ENCODE results near the gene DMBX1.

The DMBX1 gene

DNA sequence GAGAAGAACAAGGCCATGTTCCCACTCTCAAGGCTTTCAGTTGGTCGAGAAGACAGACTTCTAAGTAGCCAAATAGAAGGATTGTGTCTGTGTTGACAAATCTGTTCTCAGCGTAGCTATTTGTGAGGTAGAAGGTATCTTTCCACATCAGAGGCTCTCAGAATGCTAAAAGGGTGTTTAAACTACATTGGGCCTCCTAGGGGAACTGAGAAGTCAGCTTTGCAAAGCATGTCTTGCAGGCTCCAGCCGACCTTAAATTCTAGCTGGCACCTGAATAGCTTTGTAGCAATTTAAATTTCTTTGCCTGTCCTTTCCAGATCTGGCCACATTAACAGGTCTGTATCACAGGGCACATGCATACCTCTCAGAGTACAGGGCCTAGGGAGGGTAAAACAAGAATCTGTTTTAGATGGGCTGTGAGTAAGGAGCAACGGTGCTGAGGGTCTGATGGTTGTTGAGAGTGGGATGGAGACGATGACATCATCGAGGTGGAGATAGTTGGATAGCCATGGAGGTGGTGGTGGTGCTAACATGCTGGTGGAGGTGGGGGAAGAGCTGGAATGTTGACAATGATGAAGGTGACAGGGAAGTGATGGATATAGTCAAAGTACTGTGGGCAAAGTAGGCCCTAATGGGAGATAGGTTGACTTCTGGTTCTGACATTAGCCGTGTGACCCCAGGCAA is 17.0 kb upstream of the DMBX1 start:
- Mint-ChIP-seq H3K36me3 (no peaks in the 10 kb centered on the region), H3K27ac (no peak overlapping the region), H3K9me3 (no peaks in the 10 kb centered on the region), H3K4me3 (no peak overlapping the region), H3K27me3 (peaks cover 13% of the 10 kb centered on the region), H3K4me1 (no peaks in the 10 kb centered on the region)

DNA sequence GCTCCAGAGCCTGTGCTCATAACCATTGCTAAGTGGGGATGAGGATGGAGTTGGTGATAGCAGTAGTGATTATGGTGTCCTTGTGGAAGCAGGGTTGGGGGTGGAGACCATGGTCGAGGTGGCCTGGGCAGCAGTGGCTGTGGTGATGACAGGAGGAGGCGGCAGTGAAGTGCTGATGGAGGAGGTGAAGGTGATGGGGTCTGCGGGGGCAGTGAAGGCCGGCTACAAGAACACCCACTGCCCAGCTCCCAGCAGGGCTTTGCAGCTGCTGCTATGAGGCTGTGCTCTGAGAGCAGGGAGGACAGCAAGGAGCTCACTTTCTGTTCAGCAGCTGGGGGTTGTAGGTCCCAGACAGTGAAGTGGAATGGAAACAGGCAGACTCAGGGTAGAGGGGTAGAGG is 15.6 kb upstream of the DMBX1 start:
- H3K27me3 Mint-ChIP-seq, result peaks cover 12% of the 10 kb centered on the region
- no peaks in the 10 kb centered on the region for H3K36me3 Mint-ChIP-seq
- H3K9me3 Mint-ChIP-seq, result no peaks in the 10 kb centered on the region
- H3K4me1 Mint-ChIP-seq, result no peaks in the 10 kb centered on the region
- H3K27ac Mint-ChIP-seq, result no peak overlapping the region
- H3K4me3 Mint-ChIP-seq, result no peak overlapping the region

DNA sequence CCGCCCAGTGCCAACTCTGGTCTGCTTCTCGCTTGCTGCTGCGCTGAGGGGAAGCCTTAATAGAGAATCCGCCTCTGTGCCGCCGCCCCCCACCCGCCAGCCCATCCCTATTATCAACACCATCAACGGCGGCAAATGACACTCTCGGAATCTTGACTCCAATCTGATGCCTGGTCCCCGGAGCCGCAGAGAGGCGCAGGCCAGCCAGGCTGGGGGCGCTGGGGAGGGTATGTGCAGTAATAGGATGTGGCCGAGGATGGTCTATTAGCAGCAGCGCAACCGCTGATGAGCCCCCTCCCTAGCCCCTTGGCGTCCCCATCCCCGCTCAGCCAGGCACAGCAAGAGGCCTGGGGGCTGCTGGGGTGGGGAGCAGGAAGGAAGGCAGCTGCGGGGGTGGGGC is 15.1 kb upstream of the DMBX1 start:
- Mint-ChIP-seq H3K36me3 (no peaks in the 10 kb centered on the region), H3K27me3 (peaks cover 12% of the 10 kb centered on the region), H3K9me3 (no peaks in the 10 kb centered on the region), H3K27ac (no peak overlapping the region), H3K4me3 (no peak overlapping the region), H3K4me1 (no peaks in the 10 kb centered on the region)

DNA sequence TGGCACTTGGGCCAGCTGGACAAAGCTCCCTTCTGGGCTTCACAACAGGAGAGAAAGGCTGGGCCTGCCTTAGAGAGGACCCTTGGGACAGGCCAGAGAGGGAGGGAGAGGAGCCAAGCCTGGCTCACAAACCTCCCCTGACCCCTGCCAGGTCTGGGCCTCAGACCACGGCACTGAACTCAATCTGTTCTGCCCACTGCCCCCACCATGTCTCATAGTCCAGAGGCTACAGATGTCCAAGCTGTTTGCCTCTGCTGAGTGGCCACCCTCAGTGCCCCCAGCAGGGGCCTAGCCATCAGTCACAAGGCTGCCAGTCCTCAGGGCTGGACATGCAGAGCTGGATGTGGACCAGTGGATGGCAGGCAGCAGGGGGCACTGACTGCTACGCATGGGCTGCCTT is 13.0 kb upstream of the DMBX1 start:
- Mint-ChIP-seq H3K9me3 (no peaks in the 10 kb centered on the region), H3K4me3 (no peak overlapping the region), H3K4me1 (no peaks in the 10 kb centered on the region), H3K27me3 (peaks cover 8% of the 10 kb centered on the region), H3K27ac (no peak overlapping the region), H3K36me3 (no peaks in the 10 kb centered on the region)

DNA sequence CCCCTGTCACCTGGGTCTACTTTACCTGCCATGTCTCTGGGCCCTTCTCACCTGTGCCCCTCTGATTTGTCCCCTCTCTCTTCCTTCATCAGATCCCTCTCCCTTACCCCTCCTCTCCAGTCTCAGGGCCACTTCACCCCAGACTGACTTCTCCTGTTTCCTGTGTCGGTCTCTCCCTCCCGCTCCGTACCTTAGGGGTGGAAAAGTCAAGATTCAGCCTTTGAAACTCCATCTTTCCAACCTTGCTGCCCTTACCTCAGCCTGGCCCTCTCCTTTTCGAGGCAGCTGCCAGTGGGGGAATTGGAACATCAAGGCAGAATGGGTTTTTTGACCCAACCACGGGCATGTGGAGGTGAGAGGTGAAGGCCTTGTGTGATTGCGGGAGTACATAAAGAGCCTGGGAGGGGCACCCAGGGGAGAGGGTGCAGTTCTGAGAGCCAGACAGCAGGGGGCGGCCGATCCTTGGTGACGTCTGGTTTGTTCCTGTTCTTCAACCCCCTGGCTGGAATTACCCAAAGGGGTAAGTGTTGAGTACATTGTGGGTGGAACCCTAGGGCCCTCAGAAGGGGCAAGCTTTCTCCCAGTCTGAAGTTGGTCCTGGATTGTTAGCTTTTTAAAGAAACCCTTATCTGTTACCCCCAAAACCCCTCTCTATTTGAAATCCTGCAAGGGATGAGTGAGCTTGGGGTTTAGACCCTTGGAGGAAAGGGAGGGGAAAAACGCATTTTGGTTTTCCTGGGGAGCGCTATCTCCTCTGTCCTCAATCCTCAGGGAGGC is 12.3 kb upstream of the DMBX1 start:
- H3K4me1 Mint-ChIP-seq, result no peaks in the 10 kb centered on the region
- H3K9me3 Mint-ChIP-seq, result no peaks in the 10 kb centered on the region
- peaks cover 10% of the 10 kb centered on the region for H3K27me3 Mint-ChIP-seq
- no peaks in the 10 kb centered on the region for H3K36me3 Mint-ChIP-seq
- H3K4me3 Mint-ChIP-seq, result no peak overlapping the region
- no peak overlapping the region for H3K27ac Mint-ChIP-seq

DNA sequence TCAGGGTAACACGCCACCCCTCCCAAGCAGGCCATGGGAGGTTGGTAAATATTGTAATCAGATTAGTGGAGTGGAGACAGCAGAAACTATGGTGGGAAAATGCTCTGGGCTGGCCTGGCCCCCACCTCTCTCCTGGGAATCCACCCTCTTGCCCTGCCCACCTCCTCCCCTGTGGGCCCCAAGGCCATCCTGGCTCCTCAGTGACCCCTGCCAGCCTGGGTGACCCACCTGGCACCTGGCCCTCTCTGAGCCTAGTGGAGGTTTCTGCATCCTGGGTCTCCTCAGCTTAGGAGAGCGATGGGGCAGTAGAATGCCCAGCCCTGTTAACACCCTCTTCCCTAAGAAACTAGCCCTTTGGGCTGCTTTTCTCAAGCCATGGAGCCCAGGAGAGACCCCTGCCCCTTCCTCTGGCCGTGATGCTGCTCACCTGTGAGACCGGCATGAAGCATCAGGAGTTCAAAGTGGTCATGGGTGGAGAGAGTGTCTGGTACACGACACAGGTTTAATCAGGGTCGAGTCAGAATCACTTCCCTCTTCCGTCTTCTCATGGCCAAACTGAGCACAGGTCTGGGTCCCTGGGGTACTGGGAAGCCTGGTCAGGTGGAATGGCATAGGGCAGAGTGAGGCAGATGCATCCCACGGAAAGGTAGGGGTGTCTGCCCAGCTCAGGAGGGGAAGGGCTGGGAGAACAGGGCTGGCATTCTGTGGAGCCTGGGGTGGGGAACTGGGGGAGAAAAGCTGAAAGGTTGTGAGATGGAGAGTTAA is 10.7 kb upstream of the DMBX1 start:
- Mint-ChIP-seq H3K27me3 (peaks cover 16% of the 10 kb centered on the region), H3K4me3 (no peak overlapping the region), H3K4me1 (no peaks in the 10 kb centered on the region), H3K9me3 (no peaks in the 10 kb centered on the region), H3K36me3 (no peaks in the 10 kb centered on the region), H3K27ac (no peak overlapping the region)

DNA sequence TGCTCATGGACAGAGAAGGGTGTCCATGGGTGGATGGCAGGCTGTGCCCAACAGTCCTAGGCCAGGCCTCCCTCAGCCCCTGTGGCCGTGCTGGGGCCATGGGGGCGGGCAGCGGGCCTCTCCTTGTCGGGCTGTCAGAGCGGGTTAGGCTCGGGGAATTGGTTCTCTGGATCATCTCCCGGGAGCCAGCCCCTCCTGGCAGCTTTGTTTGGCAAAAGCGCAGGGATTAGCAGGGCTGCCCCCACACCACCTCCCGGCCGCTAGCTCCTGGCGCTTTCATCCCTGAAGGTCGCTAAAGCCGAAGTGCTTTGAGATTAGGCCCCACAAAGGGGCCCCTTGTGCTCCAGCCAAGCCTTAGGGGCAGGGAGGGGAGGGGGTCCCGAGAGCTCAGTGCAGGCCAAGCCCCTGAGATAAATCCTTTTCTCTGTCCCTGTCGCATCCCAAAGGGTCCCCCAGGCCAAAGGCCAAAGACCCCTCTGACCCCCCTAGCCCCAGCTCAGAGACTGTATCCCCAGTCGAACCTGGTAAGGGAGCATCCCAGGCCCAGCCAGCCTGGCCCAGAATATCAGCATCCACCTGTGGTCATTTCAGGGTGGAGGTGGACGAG is 9.8 kb upstream of the DMBX1 start:
- H3K27me3 Mint-ChIP-seq, result peaks cover 23% of the 10 kb centered on the region
- H3K27ac Mint-ChIP-seq, result no peak overlapping the region
- H3K36me3 Mint-ChIP-seq, result no peaks in the 10 kb centered on the region
- no peak overlapping the region for H3K4me3 Mint-ChIP-seq
- no peaks in the 10 kb centered on the region for H3K4me1 Mint-ChIP-seq
- no peaks in the 10 kb centered on the region for H3K9me3 Mint-ChIP-seq

DNA sequence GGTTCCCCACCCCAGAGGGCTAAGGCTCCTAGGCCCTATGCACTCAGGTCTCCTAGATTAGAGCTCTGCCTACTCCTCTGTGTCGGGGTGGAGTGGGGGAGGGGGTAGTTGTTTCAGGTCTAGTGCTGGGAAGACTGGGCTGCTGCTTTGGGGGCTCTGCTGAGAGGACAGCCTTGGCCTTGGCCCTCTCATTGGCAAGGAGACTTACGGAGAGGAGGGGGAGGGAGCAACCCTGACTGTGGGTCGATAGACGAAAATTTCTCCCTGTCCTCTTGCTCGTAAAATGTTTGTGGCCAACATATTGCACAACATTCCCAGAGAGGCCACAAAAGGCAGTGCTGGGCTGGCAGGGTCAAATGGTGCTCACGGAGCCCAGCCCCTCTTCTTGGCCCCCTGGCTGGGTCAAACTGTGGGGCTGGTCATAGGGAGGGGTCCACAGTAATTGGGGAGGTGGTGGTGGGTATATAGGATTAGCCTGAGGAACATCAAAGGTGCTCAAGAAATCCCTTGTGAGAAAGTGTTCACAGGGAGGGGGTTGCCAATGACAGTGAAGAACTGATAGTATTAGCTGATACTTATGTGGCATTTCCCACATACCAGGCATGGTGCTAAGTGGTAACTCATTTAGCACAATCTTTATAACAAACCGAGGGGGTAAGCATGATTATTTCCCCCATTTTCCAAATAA is 8.5 kb upstream of the DMBX1 start:
- no peak overlapping the region for H3K4me3 Mint-ChIP-seq

DNA sequence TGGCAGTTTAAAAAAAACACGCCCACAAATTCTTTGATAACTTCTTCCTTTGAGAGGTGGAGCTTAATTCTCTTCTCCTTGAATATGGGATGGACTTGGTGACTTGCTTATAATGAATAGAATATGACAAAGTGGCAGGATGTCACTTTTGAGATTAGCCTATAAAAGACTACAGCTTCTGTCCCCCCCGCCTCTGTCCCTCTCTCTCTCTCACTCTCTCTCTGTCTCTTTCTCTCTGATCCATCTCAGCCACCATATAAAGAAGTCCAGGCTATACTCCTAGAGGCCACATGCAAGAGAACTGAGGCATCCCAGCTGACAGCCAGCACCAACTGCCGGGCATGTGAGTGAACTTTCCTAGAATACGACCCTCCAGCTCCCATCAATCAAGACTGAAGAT is 7.7 kb upstream of the DMBX1 start:
- H3K36me3 Mint-ChIP-seq, result no peaks in the 10 kb centered on the region
- no peak overlapping the region for H3K27ac Mint-ChIP-seq
- no peak overlapping the region for H3K4me3 Mint-ChIP-seq
- H3K9me3 Mint-ChIP-seq, result no peaks in the 10 kb centered on the region
- no peaks in the 10 kb centered on the region for H3K4me1 Mint-ChIP-seq
- H3K27me3 Mint-ChIP-seq, result peaks cover 33% of the 10 kb centered on the region

More for the DNA sequence above, 8.5 kb upstream of the DMBX1 start:
- Mint-ChIP-seq H3K4me1 (no peaks in the 10 kb centered on the region), H3K36me3 (no peaks in the 10 kb centered on the region), H3K27me3 (peaks cover 28% of the 10 kb centered on the region), H3K9me3 (no peaks in the 10 kb centered on the region), H3K27ac (no peak overlapping the region)

DNA sequence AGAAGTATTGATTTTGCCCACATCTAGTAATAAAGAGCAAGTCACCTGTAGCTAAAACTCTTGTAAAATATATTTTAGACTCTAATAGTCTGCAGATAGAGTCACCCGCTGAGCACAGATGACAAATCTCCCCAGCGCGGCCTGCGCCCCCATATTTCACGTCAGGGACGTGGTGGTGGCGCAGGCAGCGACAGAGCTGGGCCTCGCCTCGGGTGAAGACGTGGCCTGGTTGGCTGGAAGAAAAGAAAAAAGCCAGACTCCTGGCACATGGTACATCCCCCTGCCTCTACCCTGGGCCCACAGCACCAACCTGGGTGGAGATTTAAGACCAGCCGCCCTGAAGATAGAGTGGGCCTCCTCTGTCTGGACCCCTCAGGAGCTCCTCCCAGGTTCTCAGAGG is 6.0 kb upstream of the DMBX1 start:
- Mint-ChIP-seq H3K27ac (no peak overlapping the region), H3K36me3 (no peaks in the 10 kb centered on the region), H3K9me3 (no peaks in the 10 kb centered on the region), H3K27me3 (peaks cover 40% of the 10 kb centered on the region), H3K4me1 (peaks cover 3% of the 10 kb centered on the region), H3K4me3 (no peak overlapping the region)

DNA sequence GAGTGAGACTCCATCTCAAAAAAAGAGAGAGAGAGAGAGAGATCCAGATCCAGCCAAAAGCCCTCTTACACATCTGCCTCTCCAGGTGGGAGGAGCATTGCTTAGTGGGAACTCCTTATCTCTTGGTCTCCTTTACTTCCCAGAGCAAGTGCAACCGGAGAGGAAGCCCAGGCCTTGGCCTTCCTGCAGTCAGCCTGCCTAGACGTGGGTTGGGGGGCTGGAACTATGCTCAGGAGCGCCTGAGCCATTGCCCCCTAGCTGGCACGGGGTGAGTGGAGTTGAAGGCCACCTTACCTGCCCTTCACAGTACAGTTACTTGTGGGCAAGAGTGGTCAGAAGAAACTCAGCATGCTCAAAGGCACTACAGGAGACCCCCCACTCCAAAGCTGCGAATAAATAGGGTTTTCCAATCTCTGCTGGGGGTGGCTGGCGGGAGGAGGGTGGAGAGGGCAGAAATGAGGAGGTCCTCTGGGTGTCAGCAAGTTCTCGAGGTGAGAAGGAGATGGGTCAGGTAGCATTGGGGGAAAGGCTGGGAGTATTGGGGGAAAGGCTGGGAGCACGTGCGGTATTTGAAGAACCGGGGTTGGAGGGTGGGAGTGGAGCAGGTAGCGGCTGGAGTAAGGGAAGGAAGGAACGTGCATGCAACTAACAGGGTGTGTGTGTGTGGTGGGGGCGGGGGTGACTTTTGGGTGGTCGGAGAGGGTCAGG is 4.7 kb upstream of the DMBX1 start:
- Mint-ChIP-seq H3K4me3 (no peak overlapping the region), H3K9me3 (no peaks in the 10 kb centered on the region), H3K27me3 (peaks cover 46% of the 10 kb centered on the region), H3K4me1 (peaks cover 14% of the 10 kb centered on the region), H3K36me3 (no peaks in the 10 kb centered on the region), H3K27ac (no peak overlapping the region)

DNA sequence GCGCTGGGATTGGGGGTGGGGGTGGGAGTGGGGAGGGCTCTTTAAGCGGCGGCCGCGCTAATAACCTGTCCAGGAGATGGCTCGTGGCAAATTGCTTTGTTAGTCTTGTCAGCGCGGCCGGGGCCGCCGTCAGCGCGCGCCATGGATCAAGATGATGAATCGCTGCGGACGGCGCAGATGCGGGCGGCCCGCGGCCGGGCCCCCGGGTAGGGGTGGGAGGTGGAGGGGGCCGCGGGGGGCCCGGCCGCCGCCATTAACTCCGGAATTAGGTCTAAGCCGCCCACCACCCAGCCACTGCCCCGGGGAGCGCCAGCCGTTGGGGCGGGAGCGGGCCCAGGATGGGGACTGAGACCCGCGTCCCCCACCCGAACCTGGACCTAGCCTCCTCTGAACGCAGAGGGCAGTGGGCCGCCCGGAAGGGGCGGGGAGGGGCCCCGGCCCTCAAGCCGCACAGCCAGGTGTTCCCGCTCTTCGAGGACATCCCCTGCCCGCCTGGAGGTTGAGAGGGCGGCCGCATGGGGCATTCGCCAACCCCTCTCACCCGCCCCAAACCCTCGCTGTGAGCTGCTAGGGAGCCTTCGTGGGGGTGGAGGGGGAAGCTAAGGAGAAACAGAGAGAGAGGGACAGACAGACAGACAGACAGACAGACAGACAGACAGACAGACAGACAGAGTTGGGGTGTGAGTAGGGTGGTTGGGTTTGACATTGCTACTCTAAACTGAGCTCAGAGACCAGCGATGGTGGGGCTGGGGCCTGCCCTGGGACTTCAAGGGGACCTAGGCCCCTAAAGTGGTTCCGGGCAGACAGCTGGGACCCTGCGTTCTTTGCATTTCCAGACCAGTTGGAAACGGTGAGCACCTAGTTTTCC is 3.8 kb upstream of the DMBX1 start:
- Mint-ChIP-seq H3K27ac (peak overlapping the region; percentile 9), H3K9me3 (no peaks in the 10 kb centered on the region), H3K36me3 (no peaks in the 10 kb centered on the region), H3K27me3 (peaks cover 49% of the 10 kb centered on the region), H3K4me3 (no peak overlapping the region), H3K4me1 (peaks cover 17% of the 10 kb centered on the region)

DNA sequence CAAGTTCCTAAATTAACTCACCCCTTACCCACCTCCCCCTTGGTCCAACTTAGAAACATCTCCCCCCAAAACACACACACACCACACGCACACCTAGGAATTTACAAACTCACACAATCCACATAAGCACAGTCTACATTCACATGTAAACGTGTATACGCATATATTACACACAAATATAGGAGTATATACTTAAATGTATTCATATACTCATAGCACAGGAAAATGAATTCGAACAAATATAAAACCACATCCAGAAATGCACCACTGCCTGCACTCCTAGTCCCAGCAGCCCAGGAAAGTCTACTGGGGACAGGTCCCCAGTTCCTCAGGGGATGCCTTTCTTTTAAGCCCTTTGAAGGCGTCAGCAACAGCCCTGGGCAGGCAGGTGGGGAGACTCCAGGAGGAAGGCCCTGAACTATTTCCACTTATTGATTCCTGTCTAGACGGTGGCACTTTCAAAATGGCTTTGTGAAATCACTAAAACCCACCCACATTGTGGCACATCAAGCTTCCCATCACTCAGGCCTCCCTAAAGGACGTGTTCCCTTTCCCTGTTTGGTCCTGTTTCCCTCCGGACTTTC is 3.1 kb upstream of the DMBX1 start:
- peaks cover 50% of the 10 kb centered on the region for H3K27me3 Mint-ChIP-seq
- H3K27ac Mint-ChIP-seq, result no peak overlapping the region
- no peaks in the 10 kb centered on the region for H3K36me3 Mint-ChIP-seq
- H3K4me3 Mint-ChIP-seq, result no peak overlapping the region
- no peaks in the 10 kb centered on the region for H3K9me3 Mint-ChIP-seq
- H3K4me1 Mint-ChIP-seq, result peaks cover 17% of the 10 kb centered on the region

DNA sequence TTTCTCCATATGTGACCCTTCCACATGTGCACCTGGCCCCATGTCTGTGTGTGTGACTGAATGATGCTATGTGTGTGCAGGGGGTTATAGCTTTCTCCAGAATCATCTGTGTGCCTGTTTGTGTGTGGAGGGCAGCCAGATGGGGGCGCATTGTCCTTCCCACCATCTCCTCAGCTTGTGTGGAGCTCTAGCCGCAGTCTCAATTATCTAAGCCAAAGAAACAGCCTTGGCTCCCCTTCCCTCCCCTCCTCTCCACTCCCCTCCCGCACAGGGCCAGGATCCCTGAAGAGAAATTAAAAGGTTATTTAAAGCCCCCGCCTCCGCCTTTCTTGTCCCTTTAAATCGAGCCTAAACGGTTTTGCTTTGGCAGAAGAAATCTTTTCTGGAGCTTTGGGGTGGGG is 1.8 kb upstream of the DMBX1 start:
- Mint-ChIP-seq H3K9me3 (no peaks in the 10 kb centered on the region), H3K27me3 (peaks cover 59% of the 10 kb centered on the region), H3K4me1 (peaks cover 17% of the 10 kb centered on the region), H3K27ac (no peak overlapping the region), H3K4me3 (no peak overlapping the region), H3K36me3 (no peaks in the 10 kb centered on the region)

All from activated naive CD4-positive, alpha-beta T cell treated with anti-CD3 and anti-CD28 coated beads, Interleukin-2, amount 50 U/mL, for 24 hours (primary cell).